Cortex of kidney (tissue), 1 donor: Measurements from ENCODE around the gene RAF1.
"Not testable (repeated sequence)": the region's sequence is repeated elsewhere in the genome, so short reads cannot be mapped to it uniquely, and the experiment has no call there.

Experiments
- DNase-seq: peaks from one replicate; lab custom pipeline; 2025; lab: John Stamatoyannopoulos, UW

The RAF1 gene

GRCh38 chr3:12638105-12638504 is 25.8 kb downstream of the RAF1 start:
- DNase-seq = no peak

- no peak for DNase-seq
Observed at GRCh38 chr3:12633108-12633507, 30.8 kb downstream of the RAF1 start.

GRCh38 chr3:12632523-12632922 is 31.4 kb downstream of the RAF1 start:
- DNase-seq = no peak

- DNase-seq = not testable (repeated sequence)
Observed at GRCh38 chr3:12630843-12631242, 33.1 kb downstream of the RAF1 start.

- no peak for DNase-seq
Observed at GRCh38 chr3:12630292-12630691, 33.6 kb downstream of the RAF1 start.

- DNase-seq = no peak
Observed at GRCh38 chr3:12629560-12629959, 34.4 kb downstream of the RAF1 start.

- no peak for DNase-seq
Observed at GRCh38 chr3:12628813-12629212, 35.1 kb downstream of the RAF1 start.

- no peak for DNase-seq
Observed at GRCh38 chr3:12627370-12627769, 36.5 kb downstream of the RAF1 start.

- DNase-seq = not testable (repeated sequence)
Observed at GRCh38 chr3:12624964-12625363, 39.0 kb downstream of the RAF1 start.

GRCh38 chr3:12624056-12624455 is 39.9 kb downstream of the RAF1 start:
- no peak for DNase-seq

- no peak for DNase-seq
Observed at GRCh38 chr3:12622335-12622734, 41.6 kb downstream of the RAF1 start.

GRCh38 chr3:12620729-12621128 is 43.2 kb downstream of the RAF1 start:
- DNase-seq = no peak

- DNase-seq = no peak
Observed at GRCh38 chr3:12620305-12620704, 43.6 kb downstream of the RAF1 start.

GRCh38 chr3:12618426-12618825 is 45.5 kb downstream of the RAF1 start:
- no peak for DNase-seq

- no peak for DNase-seq
Observed at GRCh38 chr3:12615266-12615665, 48.7 kb downstream of the RAF1 start.

GRCh38 chr3:12613250-12613649 is 50.7 kb downstream of the RAF1 start:
- no peak for DNase-seq

- DNase-seq = no peak
Observed at GRCh38 chr3:12612514-12613226, 51.2 kb downstream of the RAF1 start.

- DNase-seq = no peak
Observed at GRCh38 chr3:12611117-12611516, 52.8 kb downstream of the RAF1 start.

GRCh38 chr3:12608376-12608775 is 55.5 kb downstream of the RAF1 start:
- DNase-seq = no peak

GRCh38 chr3:12603969-12604368 is 59.9 kb downstream of the RAF1 start:
- no peak for DNase-seq

GRCh38 chr3:12601072-12601471 is 62.8 kb downstream of the RAF1 start:
- DNase-seq = no peak

- DNase-seq = no peak
Observed at GRCh38 chr3:12598890-12599289, 65.0 kb downstream of the RAF1 start.

GRCh38 chr3:12593473-12593872 is 70.4 kb downstream of the RAF1 start:
- DNase-seq = no peak

GRCh38 chr3:12591997-12592715 is 71.8 kb downstream of the RAF1 start:
- no peak for DNase-seq
